WTC11 (cell line): ENCODE data around the gene KLHL25.

Experiments
- ATF2 ChIP-seq: sonication (generic); formaldehyde crosslinking; IDR thresholded peaks from 2 replicates; pipeline ENCODE4 v1.8.1; 2022; ENCODE audit warnings: low read depth, missing genetic modification reagents, borderline replicate concordance
- E2F4 ChIP-seq: sonication (generic); formaldehyde crosslinking; IDR thresholded peaks from 2 replicates; pipeline ENCODE4 v1.8.1; 2022; ENCODE audit warnings: low read depth, mild to moderate bottlenecking, moderate library complexity, missing genetic modification reagents, borderline replicate concordance
- GABPB1 ChIP-seq: sonication (generic); formaldehyde crosslinking; IDR thresholded peaks from 2 replicates; pipeline ENCODE4 v1.8.1; 2023; ENCODE audit warnings: mild to moderate bottlenecking, missing genetic modification reagents
- GTF2I ChIP-seq: fragments of 250-450 bp; sonication (Bioruptor Pico); conservative IDR thresholded peaks from 2 replicates; pipeline ENCODE4 v1.4.0; 2021; ENCODE audit warnings: mild to moderate bottlenecking
- MAX ChIP-seq: sonication (generic); formaldehyde crosslinking; IDR thresholded peaks from 2 replicates; pipeline ENCODE4 v1.8.0; 2022; ENCODE audit warnings: mild to moderate bottlenecking, missing genetic modification reagents
- SOX15 ChIP-seq: fragments of 250-450 bp; sonication (Bioruptor Pico); IDR thresholded peaks from 2 replicates; pipeline ENCODE4 v1.9.0; 2021; ENCODE audit warnings: mild to moderate bottlenecking
- TCF7 ChIP-seq: sonication (generic); formaldehyde crosslinking; IDR thresholded peaks from 2 replicates; pipeline ENCODE4 v1.8.0; 2022; ENCODE audit warnings: mild to moderate bottlenecking, low read depth, missing genetic modification reagents, moderate library complexity
- ZBTB21 ChIP-seq: sonication (generic); formaldehyde crosslinking; IDR thresholded peaks from 2 replicates; pipeline ENCODE4 v1.8.1; 2023; ENCODE audit warnings: mild to moderate bottlenecking, missing genetic modification reagents, borderline replicate concordance
- ZNF396 ChIP-seq: fragments of 250-450 bp; sonication (Bioruptor Pico); IDR thresholded peaks from 2 replicates; pipeline ENCODE4 v1.8.0; 2021; ENCODE audit warnings: mild to moderate bottlenecking, moderate library complexity, borderline replicate concordance
- TF ChIP-seq, protein P1 (sequence below): fragments of 200-600 bp; IDR thresholded peaks from 2 replicates; pipeline ENCODE4 v1.8.0; 2022; ENCODE audit warnings: antibody characterized with exemption
- TF ChIP-seq, protein P2 (sequence below): sonication (generic); formaldehyde crosslinking; IDR thresholded peaks from 2 replicates; pipeline ENCODE4 v1.8.1; 2023; ENCODE audit warnings: mild to moderate bottlenecking, missing genetic modification reagents
- TF ChIP-seq, protein P3 (sequence below): sonication (generic); formaldehyde crosslinking; conservative IDR thresholded peaks from 2 replicates; pipeline ENCODE4 v1.8.1; 2022; ENCODE audit warnings: mild to moderate bottlenecking, missing genetic modification reagents

GRCh38 chr15:85804481-85805170 lies 9.9 kb upstream of the KLHL25 start:
- TF ChIP-seq MAX (CRISPR knock-in tag), result no peak
- TF ChIP-seq, protein P1, sequence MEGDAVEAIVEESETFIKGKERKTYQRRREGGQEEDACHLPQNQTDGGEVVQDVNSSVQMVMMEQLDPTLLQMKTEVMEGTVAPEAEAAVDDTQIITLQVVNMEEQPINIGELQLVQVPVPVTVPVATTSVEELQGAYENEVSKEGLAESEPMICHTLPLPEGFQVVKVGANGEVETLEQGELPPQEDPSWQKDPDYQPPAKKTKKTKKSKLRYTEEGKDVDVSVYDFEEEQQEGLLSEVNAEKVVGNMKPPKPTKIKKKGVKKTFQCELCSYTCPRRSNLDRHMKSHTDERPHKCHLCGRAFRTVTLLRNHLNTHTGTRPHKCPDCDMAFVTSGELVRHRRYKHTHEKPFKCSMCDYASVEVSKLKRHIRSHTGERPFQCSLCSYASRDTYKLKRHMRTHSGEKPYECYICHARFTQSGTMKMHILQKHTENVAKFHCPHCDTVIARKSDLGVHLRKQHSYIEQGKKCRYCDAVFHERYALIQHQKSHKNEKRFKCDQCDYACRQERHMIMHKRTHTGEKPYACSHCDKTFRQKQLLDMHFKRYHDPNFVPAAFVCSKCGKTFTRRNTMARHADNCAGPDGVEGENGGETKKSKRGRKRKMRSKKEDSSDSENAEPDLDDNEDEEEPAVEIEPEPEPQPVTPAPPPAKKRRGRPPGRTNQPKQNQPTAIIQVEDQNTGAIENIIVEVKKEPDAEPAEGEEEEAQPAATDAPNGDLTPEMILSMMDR, result no peak
- no peak for TF ChIP-seq ZNF396
- no peak for TF ChIP-seq ATF2 (CRISPR knock-in tag)
- TF ChIP-seq GABPB1 (CRISPR knock-in tag), result no peak
- TF ChIP-seq TCF7 (CRISPR knock-in tag), result no peak
- no peak for TF ChIP-seq SOX15 (CRISPR knock-in tag)
- TF ChIP-seq, protein P2, sequence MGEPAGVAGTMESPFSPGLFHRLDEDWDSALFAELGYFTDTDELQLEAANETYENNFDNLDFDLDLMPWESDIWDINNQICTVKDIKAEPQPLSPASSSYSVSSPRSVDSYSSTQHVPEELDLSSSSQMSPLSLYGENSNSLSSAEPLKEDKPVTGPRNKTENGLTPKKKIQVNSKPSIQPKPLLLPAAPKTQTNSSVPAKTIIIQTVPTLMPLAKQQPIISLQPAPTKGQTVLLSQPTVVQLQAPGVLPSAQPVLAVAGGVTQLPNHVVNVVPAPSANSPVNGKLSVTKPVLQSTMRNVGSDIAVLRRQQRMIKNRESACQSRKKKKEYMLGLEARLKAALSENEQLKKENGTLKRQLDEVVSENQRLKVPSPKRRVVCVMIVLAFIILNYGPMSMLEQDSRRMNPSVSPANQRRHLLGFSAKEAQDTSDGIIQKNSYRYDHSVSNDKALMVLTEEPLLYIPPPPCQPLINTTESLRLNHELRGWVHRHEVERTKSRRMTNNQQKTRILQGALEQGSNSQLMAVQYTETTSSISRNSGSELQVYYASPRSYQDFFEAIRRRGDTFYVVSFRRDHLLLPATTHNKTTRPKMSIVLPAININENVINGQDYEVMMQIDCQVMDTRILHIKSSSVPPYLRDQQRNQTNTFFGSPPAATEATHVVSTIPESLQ (CRISPR knock-in tag), result no peak
- TF ChIP-seq, protein P3, sequence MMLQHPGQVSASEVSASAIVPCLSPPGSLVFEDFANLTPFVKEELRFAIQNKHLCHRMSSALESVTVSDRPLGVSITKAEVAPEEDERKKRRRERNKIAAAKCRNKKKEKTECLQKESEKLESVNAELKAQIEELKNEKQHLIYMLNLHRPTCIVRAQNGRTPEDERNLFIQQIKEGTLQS (CRISPR knock-in tag), result no peak
- TF ChIP-seq ZBTB21, result no peak
- no peak for TF ChIP-seq GTF2I (CRISPR knock-in tag)
- TF ChIP-seq E2F4 (CRISPR knock-in tag), result no peak
